Body of pancreas (tissue), 4 donors: ENCODE measurements around the gene TGM4. TPM values are rescaled to one million over a fixed set of nuclear protein-coding genes. Genes with fewer than 3 reads are reported as not detected.

ENCODE experiments used
- ATAC-seq: fragments of 150-250 bp; one replicate; pipeline ENCODE4 v1.9.1; 2016
- DNase-seq, 4 donors: peaks; one replicate each; pipeline ENCODE4 v3.0.0-alpha.2; 2019
- H3K27ac ChIP-seq, 4 donors: fragments of 200-600 bp; sonication (generic); 1 replicate in 3 of 4; 2 replicates in 1 of 4; pipeline versions ENCODE4 v1.5.1 to v1.6.1; 2016 to 2019; ENCODE audit warnings: mild to moderate bottlenecking in 1 of 4, mixed read lengths in 1 of 4, moderate library complexity in 1 of 4
- H3K27me3 ChIP-seq, 2 donors: fragments of 200-600 bp; sonication (generic); one replicate each; pipeline ENCODE4 v1.6.0; 2016; ENCODE audit warnings: mild to moderate bottlenecking in 1 of 2
- H3K36me3 ChIP-seq, 2 donors: fragments of 200-600 bp; sonication (generic); replicated peaks in 1 of 2; 2 replicates each; pipeline ENCODE4 v1.5.1; 2016; ENCODE audit warnings: low read depth in 2 of 2; ENCODE audit not compliant: insufficient read depth in 1 of 2
- H3K4me1 ChIP-seq: fragments of 200-600 bp; sonication (generic); one replicate; pipeline ENCODE4 v1.6.0; 2016
- H3K4me3 ChIP-seq, 2 donors: fragments of 200-600 bp; sonication (generic); 1 replicate in 1 of 2; 2 replicates in 1 of 2; pipeline ENCODE4 v1.5.1; 2016 to 2019
- H3K9me3 ChIP-seq, 3 donors: fragments of 200-600 bp; sonication (generic); 1 replicate in 2 of 3; 2 replicates in 1 of 3; pipeline ENCODE4 v1.5.1; 2016
- CTCF ChIP-seq, 7 experiments: fragments of 450-650 bp in 4 of 7; fragments of 200-600 bp in 3 of 7; sonication (generic) in 3 of 7; IDR thresholded peaks; one replicate each; pipeline ENCODE4 v1.5.1; 2016 to 2019; ENCODE audit warnings: antibody characterized with exemption in 7 of 7
- POLR2A ChIP-seq, 3 donors: fragments of 450-650 bp; IDR thresholded peaks; one replicate each; pipeline ENCODE4 v1.6.1; 2016; ENCODE audit warnings: antibody characterized with exemption in 3 of 3, mild to moderate bottlenecking in 2 of 3
- WGBS, 2 donors: methylation state at CpG; one replicate each; pipeline ENCODE4 v1.1.5; 2017; 5-methylcytosine and 5-hydroxymethylcytosine counted together
- intact Hi-C: fragments of 100-400 bp; cut with DNase I; formaldehyde crosslinking; loops from one replicate; pipeline ENCODE4 v1.15.1; 2023
- total RNA-seq, 2 donors: library from RNA; depleted of rRNA; stranded (reverse); fragments of >200 nt; gene quantifications; one replicate each; pipeline ENCODE4 v1.1.0, GENCODE V29; 2016

TGM4 gene
- not detected for total RNA-seq

- no peaks in the 10 kb centered on the region for H3K9me3 ChIP-seq
- intact Hi-C loops, result no loop called here
- H3K27me3 ChIP-seq, result no peaks in the 10 kb centered on the region
- TF ChIP-seq POLR2A (IDR thresholded peaks at IDR 0.05) (no peak), CTCF (IDR thresholded peaks at IDR 0.05) (no peak)
- H3K4me3 ChIP-seq, result no peak within 1 kb of the TSS
- no peak within 1 kb of the TSS for H3K27ac ChIP-seq
- no peak for ATAC-seq
- no peak for DNase-seq
- peaks cover 10% of the 10 kb centered on the region for H3K4me1 ChIP-seq
- no peaks in the 10 kb centered on the region for H3K36me3 ChIP-seq
- 62 to 69% methylated on average over 5 of the region's 5 CpGs for WGBS, 2 donors
Measured at GRCh38 chr3:44874308-44874707, at the start of gene TGM4. TSS of gene TGM4 (plus strand) at chr3:44874608. CDS start at chr3:44874679, 71 bp downstream.

GRCh38 chr3:44825264-44825925 lies 49.0 kb upstream of the TGM4 start:
- intact Hi-C loops, result no loop called here
- DNase-seq, result peak in 1 of 4 donors; percentile 2
- 62 to 71% methylated on average over 2 of the region's 2 CpGs for WGBS, 2 donors

GRCh38 chr3:44827196-44827595 lies 47.2 kb upstream of the TGM4 start:
- Histone ChIP-seq H3K9me3 (no peaks in the 10 kb centered on the region), H3K4me1 (no peaks in the 10 kb centered on the region), H3K4me3 (no peak overlapping the region), H3K36me3 (no peaks in the 10 kb centered on the region), H3K27me3 (no peaks in the 10 kb centered on the region), H3K27ac (no peak overlapping the region)
- 88 to 95% methylated on average over 3 of the region's 3 CpGs for WGBS, 2 donors
- DNase-seq, result no peak
- intact Hi-C loops, result no loop called here
- no peak for ATAC-seq
- TF ChIP-seq CTCF (IDR thresholded peaks at IDR 0.05), result no peak
- no peak for TF ChIP-seq POLR2A (IDR thresholded peaks at IDR 0.05)

More at GRCh38 chr3:44825264-44825925, 49.0 kb upstream of the TGM4 start:
- TF ChIP-seq POLR2A (IDR thresholded peaks at IDR 0.05) (peak in 1 of 3 donors; percentile 13), CTCF (IDR thresholded peaks at IDR 0.05) (no peak)
- H3K4me3 ChIP-seq, result no peak overlapping the region
- peak overlapping the region in 2 of 4 donors; percentile 55 to 68 for H3K27ac ChIP-seq
- ATAC-seq, result peak; percentile 83
- H3K9me3 ChIP-seq, result no peaks in the 10 kb centered on the region
- no peaks in the 10 kb centered on the region for H3K4me1 ChIP-seq
- H3K27me3 ChIP-seq, result no peaks in the 10 kb centered on the region
- no peaks in the 10 kb centered on the region for H3K36me3 ChIP-seq

GRCh38 chr3:44831232-44831631 lies 43.2 kb upstream of the TGM4 start:
- no peak overlapping the region for H3K27ac ChIP-seq
- H3K4me1 ChIP-seq, result no peaks in the 10 kb centered on the region
- WGBS, 2 donors, result 86 to 88% methylated on average over 5 of the region's 5 CpGs
- ATAC-seq (no peak), DNase-seq (no peak)
- H3K9me3 ChIP-seq, result no peaks in the 10 kb centered on the region
- intact Hi-C loops, result no loop called here
- H3K27me3 ChIP-seq, result no peaks in the 10 kb centered on the region
- no peak overlapping the region for H3K4me3 ChIP-seq
- no peaks in the 10 kb centered on the region for H3K36me3 ChIP-seq
- TF ChIP-seq POLR2A (IDR thresholded peaks at IDR 0.05), result no peak
- TF ChIP-seq CTCF (IDR thresholded peaks at IDR 0.05), result no peak

GRCh38 chr3:44832032-44832431 lies 42.4 kb upstream of the TGM4 start:
- ATAC-seq (no peak), DNase-seq (no peak)
- Histone ChIP-seq H3K4me3 (no peak overlapping the region), H3K27ac (no peak overlapping the region), H3K4me1 (no peaks in the 10 kb centered on the region), H3K27me3 (no peaks in the 10 kb centered on the region), H3K9me3 (peaks cover 0 to 5% (median 0%) of the 10 kb centered on the region in 3 donors), H3K36me3 (no peaks in the 10 kb centered on the region)
- TF ChIP-seq POLR2A (IDR thresholded peaks at IDR 0.05) (no peak), CTCF (IDR thresholded peaks at IDR 0.05) (no peak)
- intact Hi-C loops, result no loop called here
- 94 to 100% methylated on average over 1 of the region's 1 CpG for WGBS, 2 donors
